ENCODE results near the gene TRANK1.

Gene TRANK1

GRCh38 chr3:36826240-36826639, 118.6 kb downstream of the TRANK1 start:
- TF ChIP-seq CTCF (IDR thresholded peaks at IDR 0.05; ENCODE audit: low read depth, low read length, missing control alignments): no peak
- H3K4me3 ChIP-seq (ENCODE audit: low read depth, low read length): no peak overlapping the region
- in situ Hi-C loops (cut with HindIII; ENCODE audit: low sequenced_read_pairs): loop anchor here (5.0 kb wide), 1 partner anchor 34 kb away; no protein-coding TSS in a partner anchor

GRCh38 chr3:36824443-36824842, 120.4 kb downstream of the TRANK1 start:
- no peak overlapping the region for H3K4me3 ChIP-seq (ENCODE audit: low read depth, low read length)
- in situ Hi-C loops (cut with HindIII; ENCODE audit: low sequenced_read_pairs): no loop called here
- TF ChIP-seq CTCF (IDR thresholded peaks at IDR 0.05; ENCODE audit: low read depth, low read length, missing control alignments): no peak
- no peak for DNase-seq (ENCODE audit: low read depth)

More at GRCh38 chr3:36826240-36826639, 118.6 kb downstream of the TRANK1 start:
- DNase-seq (ENCODE audit: low read depth): no peak

GRCh38 chr3:36823806-36824205, 121.0 kb downstream of the TRANK1 start:
- no peak overlapping the region for H3K4me3 ChIP-seq (ENCODE audit: low read depth, low read length)
- no peak for DNase-seq (ENCODE audit: low read depth)
- TF ChIP-seq CTCF (IDR thresholded peaks at IDR 0.05; ENCODE audit: low read depth, low read length, missing control alignments): no peak
- in situ Hi-C loops (cut with HindIII; ENCODE audit: low sequenced_read_pairs): no loop called here

GRCh38 chr3:36820083-36820482, 124.8 kb downstream of the TRANK1 start:
- DNase-seq (ENCODE audit: low read depth): no peak
- in situ Hi-C loops (cut with HindIII; ENCODE audit: low sequenced_read_pairs): no loop called here
- TF ChIP-seq CTCF (IDR thresholded peaks at IDR 0.05; ENCODE audit: low read depth, low read length, missing control alignments): no peak
- no peak overlapping the region for H3K4me3 ChIP-seq (ENCODE audit: low read depth, low read length)

GRCh38 chr3:36817806-36818533, 126.9 kb downstream of the TRANK1 start:
- no peak overlapping the region for H3K4me3 ChIP-seq (ENCODE audit: low read depth, low read length)
- in situ Hi-C loops (cut with HindIII; ENCODE audit: low sequenced_read_pairs): no loop called here
- no peak for DNase-seq (ENCODE audit: low read depth)
- no peak for TF ChIP-seq CTCF (IDR thresholded peaks at IDR 0.05; ENCODE audit: low read depth, low read length, missing control alignments)

GRCh38 chr3:36815375-36815774, 129.5 kb downstream of the TRANK1 start:
- TF ChIP-seq CTCF (IDR thresholded peaks at IDR 0.05; ENCODE audit: low read depth, low read length, missing control alignments): no peak
- in situ Hi-C loops (cut with HindIII; ENCODE audit: low sequenced_read_pairs): no loop called here
- DNase-seq (ENCODE audit: low read depth): no peak
- no peak overlapping the region for H3K4me3 ChIP-seq (ENCODE audit: low read depth, low read length)
